ENCODE results near the gene TUBGCP3.

TUBGCP3 gene

GRCh38 chr13:112447306-112447705, 140.6 kb downstream of the TUBGCP3 start:
- no peak overlapping the region for H3K9ac ChIP-seq (ENCODE audit: low read length)
- H3K4me1 ChIP-seq (ENCODE audit: insufficient read depth, low read length, severe bottlenecking) = no peaks in the 10 kb centered on the region
- TF ChIP-seq, protein P1, sequence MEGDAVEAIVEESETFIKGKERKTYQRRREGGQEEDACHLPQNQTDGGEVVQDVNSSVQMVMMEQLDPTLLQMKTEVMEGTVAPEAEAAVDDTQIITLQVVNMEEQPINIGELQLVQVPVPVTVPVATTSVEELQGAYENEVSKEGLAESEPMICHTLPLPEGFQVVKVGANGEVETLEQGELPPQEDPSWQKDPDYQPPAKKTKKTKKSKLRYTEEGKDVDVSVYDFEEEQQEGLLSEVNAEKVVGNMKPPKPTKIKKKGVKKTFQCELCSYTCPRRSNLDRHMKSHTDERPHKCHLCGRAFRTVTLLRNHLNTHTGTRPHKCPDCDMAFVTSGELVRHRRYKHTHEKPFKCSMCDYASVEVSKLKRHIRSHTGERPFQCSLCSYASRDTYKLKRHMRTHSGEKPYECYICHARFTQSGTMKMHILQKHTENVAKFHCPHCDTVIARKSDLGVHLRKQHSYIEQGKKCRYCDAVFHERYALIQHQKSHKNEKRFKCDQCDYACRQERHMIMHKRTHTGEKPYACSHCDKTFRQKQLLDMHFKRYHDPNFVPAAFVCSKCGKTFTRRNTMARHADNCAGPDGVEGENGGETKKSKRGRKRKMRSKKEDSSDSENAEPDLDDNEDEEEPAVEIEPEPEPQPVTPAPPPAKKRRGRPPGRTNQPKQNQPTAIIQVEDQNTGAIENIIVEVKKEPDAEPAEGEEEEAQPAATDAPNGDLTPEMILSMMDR (IDR thresholded peaks at IDR 0.05; ENCODE audit: low read length) = no peak
- TF ChIP-seq EZH2 (IDR thresholded peaks at IDR 0.05; ENCODE audit: borderline replicate concordance, low read length) = no peak
- H3K79me2 ChIP-seq (ENCODE audit: insufficient read depth, low read length) = no peaks in the 10 kb centered on the region
- H3K4me3 ChIP-seq (ENCODE audit: low read depth, low read length, poor library complexity, severe bottlenecking) = no peak overlapping the region
- no peaks in the 10 kb centered on the region for H3K36me3 ChIP-seq (ENCODE audit: insufficient read depth, low read length)
- H3K9me3 ChIP-seq (ENCODE audit: low read length) = no peaks in the 10 kb centered on the region
- no peak overlapping the region for H3K4me2 ChIP-seq (ENCODE audit: low read length)
- no peak overlapping the region for H3K27ac ChIP-seq (ENCODE audit: low read depth, low read length, poor library complexity, severe bottlenecking)
- H2AFZ ChIP-seq (ENCODE audit: low read length) = no peak overlapping the region
- no peaks in the 10 kb centered on the region; the same call in 1 of the 2 replicates for H3K27me3 ChIP-seq (ENCODE audit: insufficient read depth, low read length)
- H3F3A ChIP-seq (ENCODE audit: insufficient read depth, low read length) = no peaks in the 10 kb centered on the region
- H4K20me1 ChIP-seq (ENCODE audit: insufficient read depth, low read length) = no peaks in the 10 kb centered on the region
- no peaks in the 10 kb centered on the region for H3K9me2 ChIP-seq (ENCODE audit: low read depth, low read length)

DNA sequence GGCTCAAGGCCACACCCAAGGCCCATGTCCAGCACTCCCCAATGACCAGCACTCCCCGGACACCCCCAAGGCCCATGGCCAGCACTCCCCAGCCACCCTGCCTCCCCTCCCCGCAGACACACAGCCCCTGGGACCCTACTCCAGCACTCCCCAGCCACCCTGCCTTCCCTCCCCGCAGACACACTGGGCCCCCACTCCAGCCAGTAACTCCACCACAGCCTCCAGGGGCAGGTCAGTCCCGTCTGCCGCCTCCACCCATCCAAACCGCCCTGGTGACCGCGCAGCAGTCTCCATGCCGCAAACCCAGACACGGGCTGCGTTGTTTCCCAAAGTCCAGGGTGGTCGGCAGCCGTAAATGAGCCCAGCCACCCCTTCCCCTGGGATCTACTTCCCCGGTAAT, 141.1 kb downstream of the TUBGCP3 start:
- no peaks in the 10 kb centered on the region for H3K4me1 ChIP-seq (ENCODE audit: insufficient read depth, low read length, severe bottlenecking)
- H3K9me3 ChIP-seq (ENCODE audit: low read length) = no peaks in the 10 kb centered on the region
- H2AFZ ChIP-seq (ENCODE audit: low read length) = no peak overlapping the region
- no peaks in the 10 kb centered on the region for H3K9me2 ChIP-seq (ENCODE audit: low read depth, low read length)
- no peak overlapping the region for H3K9ac ChIP-seq (ENCODE audit: low read length)
- H3K36me3 ChIP-seq (ENCODE audit: insufficient read depth, low read length) = no peaks in the 10 kb centered on the region
- H3F3A ChIP-seq (ENCODE audit: insufficient read depth, low read length) = no peaks in the 10 kb centered on the region
- no peaks in the 10 kb centered on the region for H3K79me2 ChIP-seq (ENCODE audit: insufficient read depth, low read length)
- TF ChIP-seq, protein P1 (IDR thresholded peaks at IDR 0.05; ENCODE audit: low read length) = no peak
- TF ChIP-seq EZH2 (IDR thresholded peaks at IDR 0.05; ENCODE audit: borderline replicate concordance, low read length) = no peak
- no peak overlapping the region for H3K4me3 ChIP-seq (ENCODE audit: low read depth, low read length, poor library complexity, severe bottlenecking)
- H3K4me2 ChIP-seq (ENCODE audit: low read length) = no peak overlapping the region
- H3K27me3 ChIP-seq (ENCODE audit: insufficient read depth, low read length) = no peaks in the 10 kb centered on the region; the same call in 1 of the 2 replicates
- no peaks in the 10 kb centered on the region for H4K20me1 ChIP-seq (ENCODE audit: insufficient read depth, low read length)
- no peak overlapping the region for H3K27ac ChIP-seq (ENCODE audit: low read depth, low read length, poor library complexity, severe bottlenecking)

- Histone ChIP-seq H3K27ac (ENCODE audit: low read depth, low read length, poor library complexity, severe bottlenecking) (no peak overlapping the region), H3K9ac (ENCODE audit: low read length) (no peak overlapping the region)
Observed at GRCh38 chr13:112446347-112446861, 141.5 kb downstream of the TUBGCP3 start.

More at GRCh38 chr13:112446347-112446861, 141.5 kb downstream of the TUBGCP3 start:
- no peaks in the 10 kb centered on the region for H3K36me3 ChIP-seq (ENCODE audit: insufficient read depth, low read length)
- H3K27me3 ChIP-seq (ENCODE audit: insufficient read depth, low read length) = no peaks in the 10 kb centered on the region; the same call in 1 of the 2 replicates
- no peak overlapping the region for H3K4me3 ChIP-seq (ENCODE audit: low read depth, low read length, poor library complexity, severe bottlenecking)
- H3K4me2 ChIP-seq (ENCODE audit: low read length) = no peak overlapping the region
- H3K9me2 ChIP-seq (ENCODE audit: low read depth, low read length) = no peaks in the 10 kb centered on the region
- TF ChIP-seq, protein P1 (IDR thresholded peaks at IDR 0.05; ENCODE audit: low read length) = no peak
- TF ChIP-seq EZH2 (IDR thresholded peaks at IDR 0.05; ENCODE audit: borderline replicate concordance, low read length) = no peak
- no peaks in the 10 kb centered on the region for H3K9me3 ChIP-seq (ENCODE audit: low read length)
- H4K20me1 ChIP-seq (ENCODE audit: insufficient read depth, low read length) = no peaks in the 10 kb centered on the region
- no peaks in the 10 kb centered on the region for H3K4me1 ChIP-seq (ENCODE audit: insufficient read depth, low read length, severe bottlenecking)
- H2AFZ ChIP-seq (ENCODE audit: low read length) = no peak overlapping the region
- H3F3A ChIP-seq (ENCODE audit: insufficient read depth, low read length) = no peaks in the 10 kb centered on the region
- H3K79me2 ChIP-seq (ENCODE audit: insufficient read depth, low read length) = no peaks in the 10 kb centered on the region

Data from OCI-LY1 (cell line).